Lung (tissue), 12 donors: Measurements from ENCODE around the gene CD200R1L. TPM values are rescaled to one million over a fixed set of nuclear protein-coding genes. Genes with fewer than 3 reads are reported as not detected.

Experiments
- ATAC-seq: fragments of 200-7000 bp; cut with Tn5 transposase; one replicate; pipeline ENCODE4 v1.9.1; 2020; ENCODE audit warnings: moderate number of reproducible peaks; ENCODE audit not compliant: insufficient read depth, low FRiP score
- DNase-seq, 3 donors: peaks; one replicate each; pipeline ENCODE4 v3.0.0-alpha.2; 2013 to 2017
- H3K27ac ChIP-seq, 2 donors: one replicate each; pipeline ENCODE4 v1.5.1; 2013; ENCODE audit warnings: mild to moderate bottlenecking in 2 of 2, moderate library complexity in 2 of 2, control low read depth in 1 of 2, inconsistent platforms in 1 of 2, low read depth in 1 of 2, low read length in 1 of 2
- H3K27me3 ChIP-seq, 3 donors: one replicate each; pipeline ENCODE4 v1.5.1; 2013; ENCODE audit warnings: low read length in 2 of 3; ENCODE audit not compliant: control insufficient read depth in 3 of 3, insufficient read depth in 3 of 3
- H3K36me3 ChIP-seq, 4 donors: one replicate each; pipeline ENCODE4 v1.5.1; 2013; ENCODE audit warnings: low read length in 4 of 4, mild to moderate bottlenecking in 1 of 4, moderate library complexity in 1 of 4; ENCODE audit not compliant: control insufficient read depth in 4 of 4, insufficient read depth in 4 of 4
- H3K4me1 ChIP-seq, 5 donors: one replicate each; pipeline ENCODE4 v1.5.1; 2013; ENCODE audit warnings: low read length in 5 of 5, mild to moderate bottlenecking in 2 of 5, moderate library complexity in 1 of 5; ENCODE audit not compliant: control insufficient read depth in 5 of 5, insufficient read depth in 5 of 5
- H3K4me3 ChIP-seq: one replicate; pipeline ENCODE4 v1.5.1; 2013; ENCODE audit warnings: mild to moderate bottlenecking, control low read depth, moderate library complexity
- H3K9ac ChIP-seq, 2 donors: one replicate each; pipeline ENCODE4 v1.5.1; 2013; ENCODE audit warnings: low read length in 2 of 2, control low read depth in 1 of 2; ENCODE audit not compliant: insufficient read depth in 1 of 2
- H3K9me3 ChIP-seq, 4 donors: one replicate each; pipeline ENCODE4 v1.5.1; 2013; ENCODE audit warnings: low read length in 3 of 4, mild to moderate bottlenecking in 1 of 4, moderate library complexity in 1 of 4; ENCODE audit not compliant: control insufficient read depth in 4 of 4, insufficient read depth in 3 of 4
- WGBS, 2 donors: extraction: QIAGEN DNeasy Blood & Tissue Kit; methylation state at CpG; one replicate each; pipeline ENCODE4 v1.1.7; 2013; 5-methylcytosine and 5-hydroxymethylcytosine counted together
- polyA plus RNA-seq, 2 donors: library from polyadenylated mRNA; stranded (reverse); fragments of 200-250 nt; gene quantifications; one replicate each; pipeline ENCODE4 v1.2.1, GENCODE V29; 2013
- total RNA-seq, 2 donors: library from RNA; depleted of rRNA in 1 of 2; stranded (reverse); fragments of >200 nt in 1 of 2; gene quantifications; one replicate each; pipeline ENCODE4 v1.2.1, GENCODE V29; 2014 to 2021
- TF ChIP-seq, protein P1 (sequence below): IDR thresholded peaks from 2 replicates; pipeline ENCODE4 v1.5.1; 2012; ENCODE audit warnings: mild to moderate bottlenecking; ENCODE audit errors: control extremely low read depth, extremely low read depth
- donor health status: control.
- donor health status: control.
- donor health status: Bipolar disorder and iron deficiency.
- donor health status: healthy.
- donor health status: DM: yes; HTN: yes; CAD: no.

The CD200R1L gene
- total and polyA plus RNA-seq, 4 donors = not detected

DNA sequence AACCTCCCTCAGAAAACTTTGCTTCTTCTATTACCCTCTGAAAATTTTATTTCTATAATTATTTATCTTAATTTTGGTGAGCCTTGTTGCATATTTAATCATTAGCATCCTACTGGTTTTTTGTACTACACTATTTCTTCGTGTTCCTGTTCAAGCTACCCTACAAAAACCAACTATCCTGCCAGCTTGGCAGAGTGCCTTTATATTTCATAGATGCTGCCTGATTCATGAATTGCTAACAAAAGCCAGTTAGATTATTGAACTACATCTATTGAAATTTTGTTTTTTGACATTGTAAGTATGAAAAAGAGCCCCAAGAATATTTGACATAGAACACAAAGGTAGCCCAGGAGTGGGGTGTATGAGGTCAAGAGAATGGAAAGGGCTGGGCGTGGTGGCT is 78.9 kb downstream of the CD200R1L start:
- DNase-seq (no peak), ATAC-seq (no peak)
- no peak overlapping the region for H3K4me3 ChIP-seq
- H3K27ac ChIP-seq = no peak overlapping the region
- WGBS, 2 donors = 84 to 93% methylated on average over 2 of the region's 2 CpGs
- no peaks in the 10 kb centered on the region for H3K9me3 ChIP-seq
- H3K36me3 ChIP-seq = no peaks in the 10 kb centered on the region
- H3K4me1 ChIP-seq = peaks cover 0 to 4% (median 0%) of the 10 kb centered on the region in 5 donors
- no peak overlapping the region for H3K9ac ChIP-seq
- TF ChIP-seq, protein P1, sequence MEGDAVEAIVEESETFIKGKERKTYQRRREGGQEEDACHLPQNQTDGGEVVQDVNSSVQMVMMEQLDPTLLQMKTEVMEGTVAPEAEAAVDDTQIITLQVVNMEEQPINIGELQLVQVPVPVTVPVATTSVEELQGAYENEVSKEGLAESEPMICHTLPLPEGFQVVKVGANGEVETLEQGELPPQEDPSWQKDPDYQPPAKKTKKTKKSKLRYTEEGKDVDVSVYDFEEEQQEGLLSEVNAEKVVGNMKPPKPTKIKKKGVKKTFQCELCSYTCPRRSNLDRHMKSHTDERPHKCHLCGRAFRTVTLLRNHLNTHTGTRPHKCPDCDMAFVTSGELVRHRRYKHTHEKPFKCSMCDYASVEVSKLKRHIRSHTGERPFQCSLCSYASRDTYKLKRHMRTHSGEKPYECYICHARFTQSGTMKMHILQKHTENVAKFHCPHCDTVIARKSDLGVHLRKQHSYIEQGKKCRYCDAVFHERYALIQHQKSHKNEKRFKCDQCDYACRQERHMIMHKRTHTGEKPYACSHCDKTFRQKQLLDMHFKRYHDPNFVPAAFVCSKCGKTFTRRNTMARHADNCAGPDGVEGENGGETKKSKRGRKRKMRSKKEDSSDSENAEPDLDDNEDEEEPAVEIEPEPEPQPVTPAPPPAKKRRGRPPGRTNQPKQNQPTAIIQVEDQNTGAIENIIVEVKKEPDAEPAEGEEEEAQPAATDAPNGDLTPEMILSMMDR = no peak
- H3K27me3 ChIP-seq = peaks cover 0 to 3% (median 0%) of the 10 kb centered on the region in 3 donors

DNA sequence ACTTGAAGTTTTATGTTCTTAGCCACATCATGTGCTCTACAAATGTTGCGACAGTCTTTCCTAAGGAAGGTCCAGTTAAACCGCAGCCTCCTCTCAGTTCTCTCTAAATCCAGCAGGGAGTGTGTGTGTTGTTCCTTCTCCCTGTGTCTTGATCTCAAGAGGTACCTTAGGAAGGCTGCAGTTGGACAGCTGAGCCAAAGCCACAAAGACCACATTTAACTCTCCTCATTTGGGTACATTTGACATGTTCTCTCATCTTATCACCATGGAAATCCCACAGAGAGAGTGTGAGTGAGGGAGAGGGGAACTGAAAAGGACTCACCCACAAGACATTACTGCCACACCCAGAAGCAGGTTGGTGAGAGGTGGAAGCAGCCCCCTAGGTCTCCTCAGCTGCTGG is 79.5 kb downstream of the CD200R1L start:
- no peaks in the 10 kb centered on the region for H3K9me3 ChIP-seq
- peaks cover 0 to 3% (median 0%) of the 10 kb centered on the region in 3 donors for H3K27me3 ChIP-seq
- no peaks in the 10 kb centered on the region for H3K36me3 ChIP-seq
- no peak overlapping the region for H3K9ac ChIP-seq
- DNase-seq (no peak), ATAC-seq (no peak)
- no peak overlapping the region for H3K4me3 ChIP-seq
- H3K27ac ChIP-seq = no peak overlapping the region
- TF ChIP-seq, protein P1 = no peak
- H3K4me1 ChIP-seq = no peaks in the 10 kb centered on the region
- 45 to 62% methylated on average over 2 of the region's 2 CpGs for WGBS, 2 donors

Other genes starting within 250 kb of the CD200R1L start
- 10 to 100 TPM; 38.7 to 63.3 TPM for gene CCDC80, start 205.7 kb downstream of the CD200R1L start, total RNA-seq
- gene CCDC80, start 205.7 kb downstream of the CD200R1L start, polyA plus RNA-seq = 10 to 100 TPM; 19.0 to 20.0 TPM
- gene CD200R1, start 128.2 kb upstream of the CD200R1L start, total RNA-seq = 1 to 10 TPM in 1 of 2 donors, under 1 TPM in 1; 0.83 to 2.2 TPM
- under 1 TPM; 0.22 to 0.33 TPM for gene CD200R1, start 128.2 kb upstream of the CD200R1L start, polyA plus RNA-seq
- gene GTPBP8, start 144.1 kb upstream of the CD200R1L start, total RNA-seq = 10 to 100 TPM; 17.5 to 20.6 TPM
- gene GTPBP8, start 144.1 kb upstream of the CD200R1L start, polyA plus RNA-seq = 1 to 10 TPM; 6.4 to 9.6 TPM